NB4 (cell line): ENCODE results near the gene AUTS2.

Experiments used
- MYC ChIP-seq: IDR thresholded peaks from 2 replicates; pipeline ENCODE4 v1.6.1; 2011; ENCODE audit warnings: low read depth, low read length
- POLR2A ChIP-seq: IDR thresholded peaks from 2 replicates; pipeline ENCODE4 v1.6.1; 2011; ENCODE audit warnings: mild to moderate bottlenecking; ENCODE audit not compliant: insufficient read length; ENCODE audit errors: extremely low read depth
- TF ChIP-seq, protein P1 (sequence below): IDR thresholded peaks from one replicate; pipeline ENCODE4 v1.5.1; 2012; ENCODE audit warnings: low read depth, low read length
- TF ChIP-seq, protein P2 (sequence below): IDR thresholded peaks from 2 replicates; pipeline ENCODE4 v1.6.1; 2011; ENCODE audit warnings: low read depth, low read length

DNA sequence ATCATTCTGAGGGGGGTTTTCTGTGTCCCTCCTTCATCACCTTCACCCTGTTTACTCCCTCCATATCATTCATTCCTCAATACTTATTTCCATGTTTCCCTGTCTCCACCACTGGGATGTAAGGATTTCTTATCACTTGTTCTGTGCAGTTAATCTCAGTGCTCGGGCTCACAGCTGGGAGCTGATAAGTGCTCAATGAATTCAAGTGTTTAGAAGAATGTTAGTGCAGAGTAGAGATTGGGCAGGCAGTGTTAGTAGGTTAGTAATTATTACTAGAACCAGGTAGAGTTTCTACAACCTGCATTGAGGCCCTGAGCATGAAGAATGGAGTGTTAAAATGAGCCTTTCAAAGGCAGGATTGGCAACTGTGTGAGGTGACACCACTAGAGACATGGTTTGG lies 458.1 kb downstream of the AUTS2 start:
- TF ChIP-seq, protein P1, sequence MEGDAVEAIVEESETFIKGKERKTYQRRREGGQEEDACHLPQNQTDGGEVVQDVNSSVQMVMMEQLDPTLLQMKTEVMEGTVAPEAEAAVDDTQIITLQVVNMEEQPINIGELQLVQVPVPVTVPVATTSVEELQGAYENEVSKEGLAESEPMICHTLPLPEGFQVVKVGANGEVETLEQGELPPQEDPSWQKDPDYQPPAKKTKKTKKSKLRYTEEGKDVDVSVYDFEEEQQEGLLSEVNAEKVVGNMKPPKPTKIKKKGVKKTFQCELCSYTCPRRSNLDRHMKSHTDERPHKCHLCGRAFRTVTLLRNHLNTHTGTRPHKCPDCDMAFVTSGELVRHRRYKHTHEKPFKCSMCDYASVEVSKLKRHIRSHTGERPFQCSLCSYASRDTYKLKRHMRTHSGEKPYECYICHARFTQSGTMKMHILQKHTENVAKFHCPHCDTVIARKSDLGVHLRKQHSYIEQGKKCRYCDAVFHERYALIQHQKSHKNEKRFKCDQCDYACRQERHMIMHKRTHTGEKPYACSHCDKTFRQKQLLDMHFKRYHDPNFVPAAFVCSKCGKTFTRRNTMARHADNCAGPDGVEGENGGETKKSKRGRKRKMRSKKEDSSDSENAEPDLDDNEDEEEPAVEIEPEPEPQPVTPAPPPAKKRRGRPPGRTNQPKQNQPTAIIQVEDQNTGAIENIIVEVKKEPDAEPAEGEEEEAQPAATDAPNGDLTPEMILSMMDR: no peak
- TF ChIP-seq POLR2A (no peak), MYC (no peak)
- TF ChIP-seq, protein P2, sequence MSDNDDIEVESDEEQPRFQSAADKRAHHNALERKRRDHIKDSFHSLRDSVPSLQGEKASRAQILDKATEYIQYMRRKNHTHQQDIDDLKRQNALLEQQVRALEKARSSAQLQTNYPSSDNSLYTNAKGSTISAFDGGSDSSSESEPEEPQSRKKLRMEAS: no peak
